ENCODE measurements around the gene NTRK1.

The NTRK1 gene

GRCh38 chr1:156893048-156893953 lies 32.6 kb downstream of the NTRK1 start, which contains the start of gene PEAR1:
Gene PEAR1 (plus strand): TSS chr1:156893718. CDS start chr1:156903927, 10,209 bp downstream.
- Histone ChIP-seq H3K36me3 (ENCODE audit: insufficient read depth, low read length) (no peaks in the 10 kb centered on the region), H3K4me3 (ENCODE audit: low read depth, low read length, poor library complexity, severe bottlenecking) (no peak within 1 kb of the TSS), H3K9ac (ENCODE audit: low read length) (no peak within 1 kb of the TSS)

GRCh38 chr1:156894001-156894400 lies 33.3 kb downstream of the NTRK1 start:
- Histone ChIP-seq H3K4me2 (ENCODE audit: low read length) (no peak overlapping the region), H3K4me3 (ENCODE audit: low read depth, low read length, poor library complexity, severe bottlenecking) (no peak overlapping the region), H3K36me3 (ENCODE audit: insufficient read depth, low read length) (no peaks in the 10 kb centered on the region), H3F3A (ENCODE audit: insufficient read depth, low read length) (no peaks in the 10 kb centered on the region), H4K20me1 (ENCODE audit: insufficient read depth, low read length) (no peaks in the 10 kb centered on the region), H3K9me2 (ENCODE audit: low read depth, low read length) (no peaks in the 10 kb centered on the region), H2AFZ (ENCODE audit: low read length) (no peak overlapping the region), H3K27me3 (ENCODE audit: insufficient read depth, low read length) (no peaks in the 10 kb centered on the region; the same call in 1 of the 2 replicates), H3K27ac (ENCODE audit: low read depth, low read length, poor library complexity, severe bottlenecking) (no peak overlapping the region), H3K4me1 (ENCODE audit: insufficient read depth, low read length, severe bottlenecking) (no peaks in the 10 kb centered on the region), H3K9me3 (ENCODE audit: low read length) (no peaks in the 10 kb centered on the region), H3K79me2 (ENCODE audit: insufficient read depth, low read length) (no peaks in the 10 kb centered on the region), H3K9ac (ENCODE audit: low read length) (no peak overlapping the region)
- no peak for TF ChIP-seq EZH2 (IDR thresholded peaks at IDR 0.05; ENCODE audit: borderline replicate concordance, low read length)
- TF ChIP-seq, protein P1, sequence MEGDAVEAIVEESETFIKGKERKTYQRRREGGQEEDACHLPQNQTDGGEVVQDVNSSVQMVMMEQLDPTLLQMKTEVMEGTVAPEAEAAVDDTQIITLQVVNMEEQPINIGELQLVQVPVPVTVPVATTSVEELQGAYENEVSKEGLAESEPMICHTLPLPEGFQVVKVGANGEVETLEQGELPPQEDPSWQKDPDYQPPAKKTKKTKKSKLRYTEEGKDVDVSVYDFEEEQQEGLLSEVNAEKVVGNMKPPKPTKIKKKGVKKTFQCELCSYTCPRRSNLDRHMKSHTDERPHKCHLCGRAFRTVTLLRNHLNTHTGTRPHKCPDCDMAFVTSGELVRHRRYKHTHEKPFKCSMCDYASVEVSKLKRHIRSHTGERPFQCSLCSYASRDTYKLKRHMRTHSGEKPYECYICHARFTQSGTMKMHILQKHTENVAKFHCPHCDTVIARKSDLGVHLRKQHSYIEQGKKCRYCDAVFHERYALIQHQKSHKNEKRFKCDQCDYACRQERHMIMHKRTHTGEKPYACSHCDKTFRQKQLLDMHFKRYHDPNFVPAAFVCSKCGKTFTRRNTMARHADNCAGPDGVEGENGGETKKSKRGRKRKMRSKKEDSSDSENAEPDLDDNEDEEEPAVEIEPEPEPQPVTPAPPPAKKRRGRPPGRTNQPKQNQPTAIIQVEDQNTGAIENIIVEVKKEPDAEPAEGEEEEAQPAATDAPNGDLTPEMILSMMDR (IDR thresholded peaks at IDR 0.05; ENCODE audit: low read length), result no peak

More at GRCh38 chr1:156893048-156893953, 32.6 kb downstream of the NTRK1 start, which contains the start of gene PEAR1:
- H3K27ac ChIP-seq (ENCODE audit: low read depth, low read length, poor library complexity, severe bottlenecking), result no peak within 1 kb of the TSS
- no peaks in the 10 kb centered on the region for H3F3A ChIP-seq (ENCODE audit: insufficient read depth, low read length)
- H3K4me1 ChIP-seq (ENCODE audit: insufficient read depth, low read length, severe bottlenecking), result no peaks in the 10 kb centered on the region
- H3K9me3 ChIP-seq (ENCODE audit: low read length), result no peaks in the 10 kb centered on the region
- no peak within 1 kb of the TSS for H2AFZ ChIP-seq (ENCODE audit: low read length)
- TF ChIP-seq EZH2 (IDR thresholded peaks at IDR 0.05; ENCODE audit: borderline replicate concordance, low read length), result no peak
- TF ChIP-seq, protein P1 (IDR thresholded peaks at IDR 0.05; ENCODE audit: low read length), result no peak
- H3K4me2 ChIP-seq (ENCODE audit: low read length), result no peak within 1 kb of the TSS
- H4K20me1 ChIP-seq (ENCODE audit: insufficient read depth, low read length), result no peaks in the 10 kb centered on the region
- no peaks in the 10 kb centered on the region for H3K79me2 ChIP-seq (ENCODE audit: insufficient read depth, low read length)
- no peaks in the 10 kb centered on the region; the same call in 1 of the 2 replicates for H3K27me3 ChIP-seq (ENCODE audit: insufficient read depth, low read length)
- no peaks in the 10 kb centered on the region for H3K9me2 ChIP-seq (ENCODE audit: low read depth, low read length)

- H3K79me2 ChIP-seq (ENCODE audit: insufficient read depth, low read length), result no peaks in the 10 kb centered on the region
- H3K27me3 ChIP-seq (ENCODE audit: insufficient read depth, low read length), result no peaks in the 10 kb centered on the region; the same call in 1 of the 2 replicates
- H4K20me1 ChIP-seq (ENCODE audit: insufficient read depth, low read length), result no peaks in the 10 kb centered on the region
- no peak overlapping the region for H3K27ac ChIP-seq (ENCODE audit: low read depth, low read length, poor library complexity, severe bottlenecking)
- H3K4me3 ChIP-seq (ENCODE audit: low read depth, low read length, poor library complexity, severe bottlenecking), result no peak overlapping the region
- H3K4me1 ChIP-seq (ENCODE audit: insufficient read depth, low read length, severe bottlenecking), result no peaks in the 10 kb centered on the region
- no peaks in the 10 kb centered on the region for H3F3A ChIP-seq (ENCODE audit: insufficient read depth, low read length)
- TF ChIP-seq, protein P1 (IDR thresholded peaks at IDR 0.05; ENCODE audit: low read length), result no peak
- no peak for TF ChIP-seq EZH2 (IDR thresholded peaks at IDR 0.05; ENCODE audit: borderline replicate concordance, low read length)
- H3K4me2 ChIP-seq (ENCODE audit: low read length), result no peak overlapping the region
- H3K36me3 ChIP-seq (ENCODE audit: insufficient read depth, low read length), result no peaks in the 10 kb centered on the region
- no peak overlapping the region for H3K9ac ChIP-seq (ENCODE audit: low read length)
- no peaks in the 10 kb centered on the region for H3K9me3 ChIP-seq (ENCODE audit: low read length)
- H3K9me2 ChIP-seq (ENCODE audit: low read depth, low read length), result no peaks in the 10 kb centered on the region
- H2AFZ ChIP-seq (ENCODE audit: low read length), result no peak overlapping the region
Observed at GRCh38 chr1:156894711-156895454, 34.2 kb downstream of the NTRK1 start.
